Measurements from ENCODE around the gene UBD. TPM values are rescaled to one million over a fixed set of nuclear protein-coding genes. Genes with fewer than 3 reads are reported as not detected.

UBD gene
- total and polyA plus RNA-seq, 9 of the 15 experiments (the other 6 are each of a cell fraction or from before 2014, with no cell fraction given), result not detected

- Histone ChIP-seq H3K27ac (ENCODE audit: extremely low read depth, low read depth, low read length) (no peak overlapping the region), H3K4me1 (replicated peaks in 1 of 2; ENCODE audit: control insufficient read depth in 2 of 2, insufficient read depth in 2 of 2, low read length in 2 of 2) (no peaks in the 10 kb centered on the region), H2AFZ (ENCODE audit: low read depth, low read length) (no peak overlapping the region), H3K9me1 (ENCODE audit: control insufficient read depth, insufficient read depth, low read length) (no peaks in the 10 kb centered on the region), H3K36me3 (ENCODE audit: control insufficient read depth, insufficient read depth, low read length) (no peaks in the 10 kb centered on the region), H3K4me3 (no peak overlapping the region), H3K79me2 (ENCODE audit: control insufficient read depth, insufficient read depth, low read length) (no peaks in the 10 kb centered on the region), H3K9ac (ENCODE audit: insufficient read depth in 1 of 2, low read depth in 2 of 2, low read length in 2 of 2) (no peak overlapping the region), H4K20me1 (replicated peaks; ENCODE audit: control insufficient read depth, insufficient read depth, low read length) (no peaks in the 10 kb centered on the region), H3K27me3 (ENCODE audit: control insufficient read depth in 2 of 2, insufficient read depth in 2 of 2, low read length in 2 of 2) (peaks cover 9 to 53% of the 10 kb centered on the region in 2 experiments), H3K4me2 (ENCODE audit: insufficient read depth, low read length) (no peak overlapping the region), H3K9me3 (replicated peaks; ENCODE audit: control insufficient read depth, insufficient read depth, low read depth, low read length) (no peaks in the 10 kb centered on the region)
- intact Hi-C loops (cut with micrococcal nuclease) (no loop called here), in situ Hi-C loops (cut with MboI) (no loop called here)
- ATAC-seq, result peak; percentile 80
- peak; percentile 35 for FAIRE-seq
- POLR2A ChIA-PET, result no interaction called here
- CTCF ChIA-PET (ENCODE audit: low intra/inter-chr PET ratio), result no interaction called here
- DNase-seq (ENCODE audit: extremely low read depth in 1 of 4, low spot score in 3 of 4), result peak in 3 of 4 experiments; percentile 29 to 41 (median 34)
- WGBS (ENCODE audit: insufficient coverage, low coverage, missing lambda C conversion rate), result 1% methylated on average over 4 of the region's 4 CpGs
- BruUV-seq (replicated peaks), result no TSS peak
- TF ChIP-seq, protein P1, sequence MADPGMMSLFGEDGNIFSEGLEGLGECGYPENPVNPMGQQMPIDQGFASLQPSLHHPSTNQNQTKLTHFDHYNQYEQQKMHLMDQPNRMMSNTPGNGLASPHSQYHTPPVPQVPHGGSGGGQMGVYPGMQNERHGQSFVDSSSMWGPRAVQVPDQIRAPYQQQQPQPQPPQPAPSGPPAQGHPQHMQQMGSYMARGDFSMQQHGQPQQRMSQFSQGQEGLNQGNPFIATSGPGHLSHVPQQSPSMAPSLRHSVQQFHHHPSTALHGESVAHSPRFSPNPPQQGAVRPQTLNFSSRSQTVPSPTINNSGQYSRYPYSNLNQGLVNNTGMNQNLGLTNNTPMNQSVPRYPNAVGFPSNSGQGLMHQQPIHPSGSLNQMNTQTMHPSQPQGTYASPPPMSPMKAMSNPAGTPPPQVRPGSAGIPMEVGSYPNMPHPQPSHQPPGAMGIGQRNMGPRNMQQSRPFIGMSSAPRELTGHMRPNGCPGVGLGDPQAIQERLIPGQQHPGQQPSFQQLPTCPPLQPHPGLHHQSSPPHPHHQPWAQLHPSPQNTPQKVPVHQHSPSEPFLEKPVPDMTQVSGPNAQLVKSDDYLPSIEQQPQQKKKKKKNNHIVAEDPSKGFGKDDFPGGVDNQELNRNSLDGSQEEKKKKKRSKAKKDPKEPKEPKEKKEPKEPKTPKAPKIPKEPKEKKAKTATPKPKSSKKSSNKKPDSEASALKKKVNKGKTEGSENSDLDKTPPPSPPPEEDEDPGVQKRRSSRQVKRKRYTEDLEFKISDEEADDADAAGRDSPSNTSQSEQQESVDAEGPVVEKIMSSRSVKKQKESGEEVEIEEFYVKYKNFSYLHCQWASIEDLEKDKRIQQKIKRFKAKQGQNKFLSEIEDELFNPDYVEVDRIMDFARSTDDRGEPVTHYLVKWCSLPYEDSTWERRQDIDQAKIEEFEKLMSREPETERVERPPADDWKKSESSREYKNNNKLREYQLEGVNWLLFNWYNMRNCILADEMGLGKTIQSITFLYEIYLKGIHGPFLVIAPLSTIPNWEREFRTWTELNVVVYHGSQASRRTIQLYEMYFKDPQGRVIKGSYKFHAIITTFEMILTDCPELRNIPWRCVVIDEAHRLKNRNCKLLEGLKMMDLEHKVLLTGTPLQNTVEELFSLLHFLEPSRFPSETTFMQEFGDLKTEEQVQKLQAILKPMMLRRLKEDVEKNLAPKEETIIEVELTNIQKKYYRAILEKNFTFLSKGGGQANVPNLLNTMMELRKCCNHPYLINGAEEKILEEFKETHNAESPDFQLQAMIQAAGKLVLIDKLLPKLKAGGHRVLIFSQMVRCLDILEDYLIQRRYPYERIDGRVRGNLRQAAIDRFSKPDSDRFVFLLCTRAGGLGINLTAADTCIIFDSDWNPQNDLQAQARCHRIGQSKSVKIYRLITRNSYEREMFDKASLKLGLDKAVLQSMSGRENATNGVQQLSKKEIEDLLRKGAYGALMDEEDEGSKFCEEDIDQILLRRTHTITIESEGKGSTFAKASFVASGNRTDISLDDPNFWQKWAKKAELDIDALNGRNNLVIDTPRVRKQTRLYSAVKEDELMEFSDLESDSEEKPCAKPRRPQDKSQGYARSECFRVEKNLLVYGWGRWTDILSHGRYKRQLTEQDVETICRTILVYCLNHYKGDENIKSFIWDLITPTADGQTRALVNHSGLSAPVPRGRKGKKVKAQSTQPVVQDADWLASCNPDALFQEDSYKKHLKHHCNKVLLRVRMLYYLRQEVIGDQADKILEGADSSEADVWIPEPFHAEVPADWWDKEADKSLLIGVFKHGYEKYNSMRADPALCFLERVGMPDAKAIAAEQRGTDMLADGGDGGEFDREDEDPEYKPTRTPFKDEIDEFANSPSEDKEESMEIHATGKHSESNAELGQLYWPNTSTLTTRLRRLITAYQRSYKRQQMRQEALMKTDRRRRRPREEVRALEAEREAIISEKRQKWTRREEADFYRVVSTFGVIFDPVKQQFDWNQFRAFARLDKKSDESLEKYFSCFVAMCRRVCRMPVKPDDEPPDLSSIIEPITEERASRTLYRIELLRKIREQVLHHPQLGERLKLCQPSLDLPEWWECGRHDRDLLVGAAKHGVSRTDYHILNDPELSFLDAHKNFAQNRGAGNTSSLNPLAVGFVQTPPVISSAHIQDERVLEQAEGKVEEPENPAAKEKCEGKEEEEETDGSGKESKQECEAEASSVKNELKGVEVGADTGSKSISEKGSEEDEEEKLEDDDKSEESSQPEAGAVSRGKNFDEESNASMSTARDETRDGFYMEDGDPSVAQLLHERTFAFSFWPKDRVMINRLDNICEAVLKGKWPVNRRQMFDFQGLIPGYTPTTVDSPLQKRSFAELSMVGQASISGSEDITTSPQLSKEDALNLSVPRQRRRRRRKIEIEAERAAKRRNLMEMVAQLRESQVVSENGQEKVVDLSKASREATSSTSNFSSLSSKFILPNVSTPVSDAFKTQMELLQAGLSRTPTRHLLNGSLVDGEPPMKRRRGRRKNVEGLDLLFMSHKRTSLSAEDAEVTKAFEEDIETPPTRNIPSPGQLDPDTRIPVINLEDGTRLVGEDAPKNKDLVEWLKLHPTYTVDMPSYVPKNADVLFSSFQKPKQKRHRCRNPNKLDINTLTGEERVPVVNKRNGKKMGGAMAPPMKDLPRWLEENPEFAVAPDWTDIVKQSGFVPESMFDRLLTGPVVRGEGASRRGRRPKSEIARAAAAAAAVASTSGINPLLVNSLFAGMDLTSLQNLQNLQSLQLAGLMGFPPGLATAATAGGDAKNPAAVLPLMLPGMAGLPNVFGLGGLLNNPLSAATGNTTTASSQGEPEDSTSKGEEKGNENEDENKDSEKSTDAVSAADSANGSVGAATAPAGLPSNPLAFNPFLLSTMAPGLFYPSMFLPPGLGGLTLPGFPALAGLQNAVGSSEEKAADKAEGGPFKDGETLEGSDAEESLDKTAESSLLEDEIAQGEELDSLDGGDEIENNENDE (IDR thresholded peaks at IDR 0.05; ENCODE audit: low read depth, low read length), result no peak
- TF ChIP-seq POLR2B (IDR thresholded peaks at IDR 0.05; ENCODE audit: low read depth, partially characterized antibody) (no peak), TOE1 (IDR thresholded peaks at IDR 0.05; ENCODE audit: borderline replicate concordance) (no peak), TOE1 (CRISPR knock-in tag; IDR thresholded peaks at IDR 0.05; ENCODE audit: borderline replicate concordance, low read depth) (no peak), ZBTB8A (IDR thresholded peaks at IDR 0.05; ENCODE audit: partially characterized antibody) (no peak), NBN (IDR thresholded peaks at IDR 0.05; ENCODE audit: low read depth) (no peak), RAD21 (CRISPR knock-in tag; conservative IDR thresholded peaks at IDR 0.05 in 1 of 2, IDR thresholded peaks at IDR 0.05 in 1 of 2) (peak; percentile 46 to 68), ZKSCAN3 (CRISPR knock-in tag; IDR thresholded peaks at IDR 0.05) (no peak), ESRRA (IDR thresholded peaks at IDR 0.05; ENCODE audit: borderline replicate concordance, low read depth) (no peak), IRF1 (CRISPR knock-in tag; IDR thresholded peaks at IDR 0.05; ENCODE audit: borderline replicate concordance) (no peak)
Observed at GRCh38 chr6:29510202-29510601, 49.3 kb downstream of the UBD start.
